ENCODE measurements around the gene LGALS14.
"Not testable (repeated sequence)": the region's sequence is repeated elsewhere in the genome, so short reads cannot be mapped to it uniquely, and the experiment has no call there.

Gene LGALS14

GRCh38 chr19:39686739-39687138, 17.5 kb upstream of the LGALS14 start:
- no peak for TF ChIP-seq CTCF (conservative IDR thresholded peaks at IDR 0.05; ENCODE audit: low read depth, low read length)
- Histone ChIP-seq H3K79me2 (ENCODE audit: insufficient read depth, low read depth) (no peaks in the 10 kb centered on the region), H3K27me3 (ENCODE audit: insufficient read depth, low read depth) (no peaks in the 10 kb centered on the region), H3K36me3 (ENCODE audit: insufficient read depth) (no peaks in the 10 kb centered on the region; the same call in 1 of the 2 replicates), H3K4me3 (IDR thresholded peaks at IDR 0.05; ENCODE audit: insufficient read depth, low read depth, low read length) (no peak overlapping the region), H2AFZ (ENCODE audit: low read depth) (no peak overlapping the region), H3K4me2 (no peak overlapping the region), H3K4me1 (ENCODE audit: low read depth, poor library complexity, severe bottlenecking) (peaks cover 14% of the 10 kb centered on the region), H3K27ac (no peak overlapping the region), H3K9ac (no peak overlapping the region), H4K20me1 (ENCODE audit: insufficient read depth) (no peaks in the 10 kb centered on the region)

GRCh38 chr19:39688637-39689036, 15.6 kb upstream of the LGALS14 start:
- not testable (repeated sequence) for H3K27ac ChIP-seq; H3K36me3 ChIP-seq (ENCODE audit: insufficient read depth); H3K27me3 ChIP-seq (ENCODE audit: insufficient read depth, low read depth); H3K79me2 ChIP-seq (ENCODE audit: insufficient read depth, low read depth); H2AFZ ChIP-seq (ENCODE audit: low read depth); H3K4me3 ChIP-seq (IDR thresholded peaks at IDR 0.05; ENCODE audit: insufficient read depth, low read depth, low read length); H3K9ac ChIP-seq; H3K4me2 ChIP-seq; H4K20me1 ChIP-seq (ENCODE audit: insufficient read depth)
- peaks cover 19% of the 10 kb centered on the region for H3K4me1 ChIP-seq (ENCODE audit: low read depth, poor library complexity, severe bottlenecking)

GRCh38 chr19:39692166-39692565, 12.1 kb upstream of the LGALS14 start:
- Histone ChIP-seq H3K4me3 (IDR thresholded peaks at IDR 0.05; ENCODE audit: insufficient read depth, low read depth, low read length) (no peak overlapping the region), H3K27ac (no peak overlapping the region)
- TF ChIP-seq CTCF (conservative IDR thresholded peaks at IDR 0.05; ENCODE audit: low read depth, low read length): no peak

GRCh38 chr19:39692822-39693221, 11.5 kb upstream of the LGALS14 start:
- no peak overlapping the region for H3K4me3 ChIP-seq (IDR thresholded peaks at IDR 0.05; ENCODE audit: insufficient read depth, low read depth, low read length)
- H2AFZ ChIP-seq (ENCODE audit: low read depth): no peak overlapping the region
- no peaks in the 10 kb centered on the region for H3K79me2 ChIP-seq (ENCODE audit: insufficient read depth, low read depth)
- H3K27me3 ChIP-seq (ENCODE audit: insufficient read depth, low read depth): no peaks in the 10 kb centered on the region
- H3K27ac ChIP-seq: no peak overlapping the region
- H3K4me2 ChIP-seq: no peak overlapping the region
- peaks cover 22% of the 10 kb centered on the region for H3K4me1 ChIP-seq (ENCODE audit: low read depth, poor library complexity, severe bottlenecking)
- no peaks in the 10 kb centered on the region for H3K36me3 ChIP-seq (ENCODE audit: insufficient read depth)
- H3K9ac ChIP-seq: no peak overlapping the region
- TF ChIP-seq CTCF (conservative IDR thresholded peaks at IDR 0.05; ENCODE audit: low read depth, low read length): no peak
- no peaks in the 10 kb centered on the region for H4K20me1 ChIP-seq (ENCODE audit: insufficient read depth)

More at GRCh38 chr19:39692166-39692565, 12.1 kb upstream of the LGALS14 start:
- no peak overlapping the region for H3K4me2 ChIP-seq
- peaks cover 22% of the 10 kb centered on the region for H3K4me1 ChIP-seq (ENCODE audit: low read depth, poor library complexity, severe bottlenecking)
- H3K27me3 ChIP-seq (ENCODE audit: insufficient read depth, low read depth): no peaks in the 10 kb centered on the region
- no peaks in the 10 kb centered on the region for H3K36me3 ChIP-seq (ENCODE audit: insufficient read depth)
- no peaks in the 10 kb centered on the region for H3K79me2 ChIP-seq (ENCODE audit: insufficient read depth, low read depth)
- H3K9ac ChIP-seq: no peak overlapping the region
- H4K20me1 ChIP-seq (ENCODE audit: insufficient read depth): no peaks in the 10 kb centered on the region
- H2AFZ ChIP-seq (ENCODE audit: low read depth): no peak overlapping the region

- Histone ChIP-seq H2AFZ (ENCODE audit: low read depth) (no peak overlapping the region), H3K27ac (no peak overlapping the region), H3K27me3 (ENCODE audit: insufficient read depth, low read depth) (no peaks in the 10 kb centered on the region), H3K79me2 (ENCODE audit: insufficient read depth, low read depth) (no peaks in the 10 kb centered on the region), H3K9ac (no peak overlapping the region), H3K4me2 (no peak overlapping the region), H3K4me1 (ENCODE audit: low read depth, poor library complexity, severe bottlenecking) (peaks cover 22% of the 10 kb centered on the region), H3K36me3 (ENCODE audit: insufficient read depth) (no peaks in the 10 kb centered on the region), H3K4me3 (IDR thresholded peaks at IDR 0.05; ENCODE audit: insufficient read depth, low read depth, low read length) (no peak overlapping the region), H4K20me1 (ENCODE audit: insufficient read depth) (no peaks in the 10 kb centered on the region)
- no peak for TF ChIP-seq CTCF (conservative IDR thresholded peaks at IDR 0.05; ENCODE audit: low read depth, low read length)
Observed at GRCh38 chr19:39695759-39696158, 8.5 kb upstream of the LGALS14 start.
